Activated CD4-positive, alpha-beta memory T cell treated with anti-CD3 and anti-CD28 coated beads, Interleukin-2, amount 10 ng/mL, durations not matched to agents 7 days and 5 days (primary cell): ENCODE results near the gene PCDHA4. TPM values are rescaled to one million over a fixed set of nuclear protein-coding genes. Genes with fewer than 3 reads are reported as not detected.

Source experiments
- CTCF ChIA-PET: fragments of 350-600 bp; sonication (Branson Sonifier 250); formaldehyde crosslinking; loops from one replicate; lab custom pipeline; 2021; ENCODE audit warnings: antibody characterized with exemption, inconsistent platforms; lab: Charles Lee
- POLR2A ChIA-PET: fragments of 350-600 bp; sonication (Branson Sonifier 250); formaldehyde crosslinking; loops from one replicate; lab custom pipeline; 2021; ENCODE audit warnings: antibody characterized with exemption; lab: Charles Lee
- DNase-seq: peaks from one replicate; pipeline ENCODE4 v3.0.0-alpha.2; 2020
- H3K27ac Mint-ChIP-seq: one replicate; pipeline ENCODE4 v1.8.0; 2021; ENCODE audit warnings: mild to moderate bottlenecking, mixed read lengths
- H3K27me3 Mint-ChIP-seq: one replicate; pipeline ENCODE4 v1.8.0; 2021; ENCODE audit warnings: mixed read lengths
- H3K36me3 Mint-ChIP-seq: one replicate; pipeline ENCODE4 v1.8.0; 2021; ENCODE audit warnings: low read depth, mixed read lengths
- H3K4me1 Mint-ChIP-seq: one replicate; pipeline ENCODE4 v1.8.0; 2021; ENCODE audit warnings: mixed read lengths
- H3K4me3 Mint-ChIP-seq: one replicate; pipeline ENCODE4 v1.8.0; 2021; ENCODE audit warnings: mild to moderate bottlenecking, mixed read lengths
- H3K9me3 Mint-ChIP-seq: one replicate; pipeline ENCODE4 v1.8.0; 2021; ENCODE audit warnings: mixed read lengths
- total RNA-seq, 2 experiments: library from RNA; stranded (reverse); gene quantifications; one replicate each; pipeline ENCODE4 v1.2.3, GENCODE V29; 2021

PCDHA4 gene
- total RNA-seq, 2 experiments from 2014 or later = not detected

GRCh38 chr5:140857177-140857986 is 50.5 kb downstream of the PCDHA4 start:
- no peaks in the 10 kb centered on the region for H3K4me1 Mint-ChIP-seq
- H3K9me3 Mint-ChIP-seq = peaks cover 31% of the 10 kb centered on the region
- ChIA-PET POLR2A (no interaction called here), CTCF (no interaction called here)
- no peak overlapping the region for H3K4me3 Mint-ChIP-seq
- H3K36me3 Mint-ChIP-seq = peaks cover 3% of the 10 kb centered on the region
- H3K27ac Mint-ChIP-seq = no peak overlapping the region
- no peak for DNase-seq
- H3K27me3 Mint-ChIP-seq = no peaks in the 10 kb centered on the region

GRCh38 chr5:140857987-140858240 is 51.0 kb downstream of the PCDHA4 start:
- DNase-seq = no peak
- POLR2A ChIA-PET = no interaction called here
- Mint-ChIP-seq H3K9me3 (peaks cover 30% of the 10 kb centered on the region), H3K27ac (no peak overlapping the region), H3K36me3 (peaks cover 3% of the 10 kb centered on the region), H3K27me3 (no peaks in the 10 kb centered on the region), H3K4me1 (no peaks in the 10 kb centered on the region), H3K4me3 (no peak overlapping the region)
- CTCF ChIA-PET = no interaction called here

- Mint-ChIP-seq H3K4me1 (no peaks in the 10 kb centered on the region), H3K36me3 (no peaks in the 10 kb centered on the region), H3K9me3 (peaks cover 19% of the 10 kb centered on the region), H3K27ac (no peak overlapping the region), H3K4me3 (no peak overlapping the region), H3K27me3 (no peaks in the 10 kb centered on the region)
- POLR2A ChIA-PET = no interaction called here
- no peak for DNase-seq
- CTCF ChIA-PET = no interaction called here
These were observed 55.8 kb downstream of the PCDHA4 start for GRCh38 chr5:140862441-140863295.

Other genes starting within 250 kb of the PCDHA4 start
- 10 to 100 TPM; 37.4 to 38.3 TPM for gene SRA1, start 249.6 kb upstream of the PCDHA4 start, total RNA-seq
- 10 to 100 TPM; 23.7 to 27.5 TPM for gene APBB3, start 242.5 kb upstream of the PCDHA4 start, total RNA-seq
- gene SLC35A4, start 242.2 kb upstream of the PCDHA4 start, total RNA-seq = 10 to 100 TPM; 78.9 to 82.1 TPM
- gene CD14, start 173.9 kb upstream of the PCDHA4 start, total RNA-seq = under 1 TPM; 0.23 to 0.38 TPM
- gene TMCO6, start 167.6 kb upstream of the PCDHA4 start, total RNA-seq = 10 to 100 TPM; 28.9 to 29.0 TPM
- 10 to 100 TPM; 73.0 to 83.8 TPM for gene NDUFA2, start 159.4 kb upstream of the PCDHA4 start, total RNA-seq
- 100 to 1,000 TPM; 123 to 126 TPM for gene IK, start 159.2 kb upstream of the PCDHA4 start, total RNA-seq
- 10 to 100 TPM; 35.0 to 35.2 TPM for gene WDR55, start 142.2 kb upstream of the PCDHA4 start, total RNA-seq
- 1 to 10 TPM; 2.2 to 2.5 TPM for gene DND1, start 133.5 kb upstream of the PCDHA4 start, total RNA-seq
- gene HARS1, start 115.7 kb upstream of the PCDHA4 start, total RNA-seq = 10 to 100 TPM; 66.0 to 70.2 TPM
- gene HARS2, start 115.6 kb upstream of the PCDHA4 start, total RNA-seq = 10 to 100 TPM; 30.6 to 34.7 TPM
- 10 to 100 TPM; 52.0 to 52.7 TPM for gene ZMAT2, start 106.6 kb upstream of the PCDHA4 start, total RNA-seq
- gene PCDHA1, start 20.9 kb upstream of the PCDHA4 start, total RNA-seq = not detected
- gene PCDHA2, start 12.2 kb upstream of the PCDHA4 start, total RNA-seq = not detected
- gene PCDHA3, start 6.0 kb upstream of the PCDHA4 start, total RNA-seq = not detected
- gene PCDHA5, start 14.5 kb downstream of the PCDHA4 start, total RNA-seq = not detected
- not detected for gene PCDHA6, start 20.9 kb downstream of the PCDHA4 start, total RNA-seq
- not detected for gene PCDHA7, start 27.2 kb downstream of the PCDHA4 start, total RNA-seq
- gene PCDHA8, start 34.1 kb downstream of the PCDHA4 start, total RNA-seq = not detected
- not detected for gene PCDHA9, start 41.3 kb downstream of the PCDHA4 start, total RNA-seq
- not detected for gene PCDHA10, start 48.8 kb downstream of the PCDHA4 start, total RNA-seq
- gene PCDHA11, start 61.9 kb downstream of the PCDHA4 start, total RNA-seq = not detected
- gene PCDHA12, start 68.2 kb downstream of the PCDHA4 start, total RNA-seq = not detected
- gene PCDHA13, start 75.1 kb downstream of the PCDHA4 start, total RNA-seq = not detected
- not detected for gene PCDHAC1, start 119.2 kb downstream of the PCDHA4 start, total RNA-seq
- not detected for gene PCDHAC2, start 159.4 kb downstream of the PCDHA4 start, total RNA-seq
- not detected for gene PCDHB1, start 244.3 kb downstream of the PCDHA4 start, total RNA-seq